SHP77 treated with DMSO at 0.1 percent for 48 hours (cell line): ENCODE data around the gene DNAH17.

Source experiments
- DNase-seq: peaks from one replicate; lab custom pipeline; 2025; lab: John Stamatoyannopoulos, UW

DNAH17 gene

GRCh38 chr17:78449983-78450595 lies 127.1 kb downstream of the DNAH17 start:
- DNase-seq = no peak

- no peak for DNase-seq
These were observed 128.7 kb downstream of the DNAH17 start for GRCh38 chr17:78448356-78448993.

- DNase-seq = no peak
These were observed 130.4 kb downstream of the DNAH17 start for GRCh38 chr17:78446833-78447232.

- no peak for DNase-seq
These were observed 132.8 kb downstream of the DNAH17 start for GRCh38 chr17:78444392-78444791.

- no peak for DNase-seq
These were observed 134.5 kb downstream of the DNAH17 start for GRCh38 chr17:78442648-78443218.

GRCh38 chr17:78441271-78441971 lies 135.8 kb downstream of the DNAH17 start:
- no peak for DNase-seq

- no peak for DNase-seq
These were observed 138.4 kb downstream of the DNAH17 start for GRCh38 chr17:78438694-78439325.

- DNase-seq = no peak
These were observed 138.9 kb downstream of the DNAH17 start for GRCh38 chr17:78438271-78438691.

- no peak for DNase-seq
These were observed 139.6 kb downstream of the DNAH17 start for GRCh38 chr17:78437508-78438169.

- no peak for DNase-seq
These were observed 141.7 kb downstream of the DNAH17 start for GRCh38 chr17:78435330-78436005.

GRCh38 chr17:78434455-78435329 lies 142.5 kb downstream of the DNAH17 start:
- DNase-seq = peak; percentile 16

- DNase-seq = no peak
These were observed 143.3 kb downstream of the DNAH17 start for GRCh38 chr17:78433780-78434335.

GRCh38 chr17:78433013-78433727 lies 144.0 kb downstream of the DNAH17 start:
- DNase-seq = no peak

GRCh38 chr17:78432226-78433012 lies 144.8 kb downstream of the DNAH17 start:
- no peak for DNase-seq

- no peak for DNase-seq
These were observed 145.6 kb downstream of the DNAH17 start for GRCh38 chr17:78431692-78431958.

GRCh38 chr17:78430892-78431691 lies 146.1 kb downstream of the DNAH17 start:
- DNase-seq = no peak

- no peak for DNase-seq
These were observed 147.6 kb downstream of the DNAH17 start for GRCh38 chr17:78429618-78429995.
